ENCODE measurements around the gene OR4D5.

DNA sequence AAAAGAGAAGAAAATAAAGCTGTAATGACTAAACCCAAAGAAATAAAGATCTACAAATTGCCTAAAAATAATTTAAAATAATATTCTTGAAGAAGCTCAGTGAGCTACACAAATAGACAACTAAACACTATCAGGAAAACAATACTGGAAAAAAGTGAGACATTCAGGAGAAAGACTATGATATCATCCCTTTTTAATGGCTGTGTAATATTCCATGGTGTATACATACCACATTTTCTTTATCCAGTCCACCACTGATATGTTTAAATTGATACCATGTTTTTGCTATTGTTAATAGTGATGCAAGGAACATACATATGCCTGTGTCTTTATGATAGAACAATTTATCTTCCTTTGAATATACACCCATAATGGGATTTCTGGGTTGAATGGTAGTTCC is 17.3 kb downstream of the OR4D5 start:
- TF ChIP-seq, protein P1, sequence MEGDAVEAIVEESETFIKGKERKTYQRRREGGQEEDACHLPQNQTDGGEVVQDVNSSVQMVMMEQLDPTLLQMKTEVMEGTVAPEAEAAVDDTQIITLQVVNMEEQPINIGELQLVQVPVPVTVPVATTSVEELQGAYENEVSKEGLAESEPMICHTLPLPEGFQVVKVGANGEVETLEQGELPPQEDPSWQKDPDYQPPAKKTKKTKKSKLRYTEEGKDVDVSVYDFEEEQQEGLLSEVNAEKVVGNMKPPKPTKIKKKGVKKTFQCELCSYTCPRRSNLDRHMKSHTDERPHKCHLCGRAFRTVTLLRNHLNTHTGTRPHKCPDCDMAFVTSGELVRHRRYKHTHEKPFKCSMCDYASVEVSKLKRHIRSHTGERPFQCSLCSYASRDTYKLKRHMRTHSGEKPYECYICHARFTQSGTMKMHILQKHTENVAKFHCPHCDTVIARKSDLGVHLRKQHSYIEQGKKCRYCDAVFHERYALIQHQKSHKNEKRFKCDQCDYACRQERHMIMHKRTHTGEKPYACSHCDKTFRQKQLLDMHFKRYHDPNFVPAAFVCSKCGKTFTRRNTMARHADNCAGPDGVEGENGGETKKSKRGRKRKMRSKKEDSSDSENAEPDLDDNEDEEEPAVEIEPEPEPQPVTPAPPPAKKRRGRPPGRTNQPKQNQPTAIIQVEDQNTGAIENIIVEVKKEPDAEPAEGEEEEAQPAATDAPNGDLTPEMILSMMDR (IDR thresholded peaks at IDR 0.05; ENCODE audit: low read length) = no peak
- no peak for TF ChIP-seq EZH2 (optimal IDR thresholded peaks at IDR 0.05; ENCODE audit: low read depth, low read length)
